Mammary microvascular endothelial cell (primary cell): Measurements from ENCODE around the gene IFI27L1. TPM values are rescaled to one million over a fixed set of nuclear protein-coding genes. Genes with fewer than 3 reads are reported as not detected.

Experiments
- total RNA-seq: library from RNA; depleted of rRNA; stranded (reverse); fragments of >200 nt; gene quantifications from 2 replicates; pipeline ENCODE4 v1.2.3, GENCODE V29; 2015

The IFI27L1 gene, protein sequence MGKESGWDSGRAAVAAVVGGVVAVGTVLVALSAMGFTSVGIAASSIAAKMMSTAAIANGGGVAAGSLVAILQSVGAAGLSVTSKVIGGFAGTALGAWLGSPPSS
- total RNA-seq: 12.1 and 24.4 TPM in 2 replicates

DNA sequence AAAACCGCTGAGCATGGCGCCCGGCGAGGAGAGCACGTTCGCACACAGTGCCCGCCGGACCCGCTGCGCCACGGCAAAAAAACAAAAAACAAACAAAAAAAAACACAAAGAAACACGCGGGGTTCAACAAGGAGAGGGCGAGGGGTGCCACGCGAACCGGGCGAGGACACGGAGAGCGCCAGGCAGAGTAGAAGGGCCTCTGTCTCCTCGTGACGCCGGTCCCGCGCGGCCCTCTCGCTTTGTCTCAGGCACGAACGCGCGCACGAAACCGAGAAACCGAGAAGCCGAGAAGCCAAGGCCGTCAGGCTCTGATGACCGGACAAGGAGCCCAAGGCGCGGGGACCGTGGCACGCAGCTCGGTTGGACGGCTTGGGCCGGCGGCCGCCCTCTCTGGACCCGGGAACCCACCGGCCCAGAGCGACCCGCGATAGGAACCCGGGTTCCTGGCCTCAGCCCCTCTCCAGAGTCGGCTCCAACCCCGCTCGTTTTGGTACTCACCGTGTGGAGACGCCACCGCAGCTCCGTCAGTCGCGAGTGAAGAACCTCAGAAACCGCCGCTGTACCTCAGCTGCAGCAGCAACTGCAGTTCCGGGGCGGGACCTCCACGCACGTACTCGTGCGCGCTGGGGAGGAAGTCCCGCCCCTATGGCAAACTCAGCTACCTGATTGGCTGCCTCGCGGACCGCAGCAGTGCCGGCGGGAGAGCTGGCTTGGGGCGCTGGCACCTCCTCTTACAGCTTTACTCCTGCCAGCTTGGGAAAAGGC, at the start of gene IFI27L1, which contains the start of gene DDX24:
Gene IFI27L1, plus strand, starts transcription at position 690 of the 765 bp plus-strand sequence. CDS start 15,628 bp downstream, outside the sequence.
Gene DDX24, minus strand, starts transcription at position 582 of the 765 bp plus-strand sequence. CDS start 1,460 bp downstream, outside the sequence.

DNA sequence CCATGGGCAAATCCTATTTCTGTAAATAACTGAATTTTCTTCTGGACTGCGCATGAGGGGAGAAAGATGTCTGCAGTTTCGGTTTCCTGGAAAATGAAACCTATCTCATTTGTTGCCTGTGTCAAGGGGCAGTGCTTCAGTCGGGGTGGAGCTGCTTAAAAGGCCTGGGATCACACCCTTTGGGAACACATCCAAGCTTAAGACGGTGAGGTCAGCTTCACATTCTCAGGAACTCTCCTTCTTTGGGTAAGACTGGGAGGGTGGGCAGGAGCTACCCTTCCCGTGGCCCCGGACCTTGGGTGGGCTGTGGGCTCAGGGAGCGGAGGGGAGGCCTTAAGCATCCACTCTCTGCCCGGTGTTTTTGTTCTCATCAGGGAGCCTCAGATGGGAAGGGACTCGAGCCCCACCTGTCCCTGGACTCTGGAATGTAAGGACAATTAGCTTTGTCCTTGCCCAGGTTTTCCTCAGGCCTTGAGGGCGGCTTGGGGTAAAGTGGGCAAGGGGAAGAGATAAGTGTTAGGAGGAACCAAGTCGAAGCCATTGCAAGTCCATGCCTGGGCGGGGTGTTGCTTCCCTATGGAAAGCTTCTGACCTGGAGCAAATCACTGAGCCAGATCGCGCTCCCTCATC, 29.6 kb downstream of the IFI27L1 start, which contains the start of gene IFI27:
Gene IFI27, plus strand, starts transcription at position 185 of the 630 bp plus-strand sequence.

GRCh38 chr14:94129111-94129757, 48.1 kb downstream of the IFI27L1 start, which contains the start of gene IFI27L2:
IFI27L2 (minus strand) TSS chr14:94129604; CDS start chr14:94129564, 40 bp downstream.

Other genes with a start within 250 kb of the IFI27L1 start
- not detected in 2 replicates for gene FAM181A, start 154.0 kb upstream of the IFI27L1 start, total RNA-seq
- 0.10 TPM in 1 of 2 replicates, not detected in the other for gene ASB2, start 104.7 kb upstream of the IFI27L1 start, total RNA-seq
- not detected in 2 replicates for gene CCDC197, start 84.0 kb upstream of the IFI27L1 start, total RNA-seq
- 2.6 and 3.5 TPM in 2 replicates for gene OTUB2, start 55.0 kb upstream of the IFI27L1 start, total RNA-seq
- 120 and 122 TPM in 2 replicates for gene DDX24, start 108 bp upstream of the IFI27L1 start, total RNA-seq
- 2,890 and 3,107 TPM in 2 replicates for gene IFI27, start 29.4 kb downstream of the IFI27L1 start, total RNA-seq
- gene IFI27L2, start 48.3 kb downstream of the IFI27L1 start, total RNA-seq: 44.7 and 63.9 TPM in 2 replicates
- gene PPP4R4, start 93.0 kb downstream of the IFI27L1 start, total RNA-seq: not detected in 2 replicates
- not detected in 2 replicates for gene SERPINA10, start 212.0 kb downstream of the IFI27L1 start, total RNA-seq
- not detected in 2 replicates for gene SERPINA6, start 242.0 kb downstream of the IFI27L1 start, total RNA-seq